H1 (cell line): ENCODE measurements around the gene PLCB4. TPM values are rescaled to one million over a fixed set of nuclear protein-coding genes. Genes with fewer than 3 reads are reported as not detected.

ENCODE experiments used
- CTCF ChIA-PET: fragments of 300-600 bp; sonication (Branson Sonifier 250); formaldehyde crosslinking; loops from one replicate; lab custom pipeline; 2021; ENCODE audit not compliant: partially characterized antibody; lab: Charles Lee
- POLR2A ChIA-PET: fragments of 300-600 bp; sonication (Branson Sonifier 250); formaldehyde crosslinking; loops from one replicate; lab custom pipeline; 2021; ENCODE audit warnings: inconsistent platforms; ENCODE audit not compliant: partially characterized antibody; lab: Charles Lee
- DNase-seq, 2 experiments: peaks; one replicate each; pipeline versions ENCODE4 v3.0.0 to v3.0.0-alpha.2; 2010 to 2022; ENCODE audit warnings: low spot score in 2 of 2, low read depth in 1 of 2, mixed read lengths in 1 of 2
- FAIRE-seq: peaks from 2 replicates; lab custom pipeline; 2011; peaks lifted over from hg19 to GRCh38; lab: Jason Lieb, UNC
- H2AFZ ChIP-seq: 2 replicates; pipeline ENCODE4 v1.8.1; 2012; ENCODE audit warnings: low read length, inconsistent platforms
- H2AK5ac ChIP-seq: 2 replicates; pipeline ENCODE4 v1.6.1; 2013; ENCODE audit warnings: low read depth, low read length
- H2BK120ac ChIP-seq: replicated peaks from 2 replicates; pipeline ENCODE3; 2013; ENCODE audit warnings: low read depth, low read length, inconsistent platforms
- H2BK12ac ChIP-seq: 2 replicates; pipeline ENCODE4 v1.6.1; 2013; ENCODE audit warnings: low read depth, low read length
- H2BK15ac ChIP-seq: 2 replicates; pipeline ENCODE4 v1.6.1; 2013; ENCODE audit warnings: low read length
- H2BK20ac ChIP-seq: 2 replicates; pipeline ENCODE4 v1.6.1; 2013; ENCODE audit warnings: low read length
- H2BK5ac ChIP-seq: 2 replicates; pipeline ENCODE4 v1.6.1; 2013; ENCODE audit warnings: low read depth, low read length
- H3K14ac ChIP-seq: 2 replicates; pipeline ENCODE4 v1.6.1; 2013; ENCODE audit warnings: inconsistent platforms; ENCODE audit not compliant: insufficient read length
- H3K18ac ChIP-seq: 2 replicates; pipeline ENCODE4 v1.6.1; 2013; ENCODE audit warnings: low read length; ENCODE audit errors: extremely low read depth
- H3K23ac ChIP-seq: 2 replicates; pipeline ENCODE4 v1.6.1; 2013; ENCODE audit warnings: inconsistent platforms; ENCODE audit not compliant: insufficient read length
- H3K23me2 ChIP-seq: 2 replicates; pipeline ENCODE4 v1.6.1; 2013; ENCODE audit warnings: low read depth, low read length
- H3K27ac ChIP-seq: 2 replicates; pipeline ENCODE4 v1.6.1; 2011; ENCODE audit warnings: low read depth, low read length, inconsistent platforms
- H3K27me3 ChIP-seq, 4 experiments: replicated peaks in 1 of 4; 1 replicate in 1 of 4; 2 replicates in 3 of 4; pipeline versions ENCODE4 v1.6.1 to v1.8.1; 2011 to 2013; ENCODE audit warnings: low read length in 3 of 4, mild to moderate bottlenecking in 3 of 4, inconsistent platforms in 2 of 4, mixed read lengths in 2 of 4, moderate library complexity in 1 of 4; ENCODE audit not compliant: control insufficient read depth in 3 of 4, insufficient read depth in 3 of 4; ENCODE audit errors: extremely low read depth in 1 of 4
- H3K36me3 ChIP-seq, 4 experiments: 2 replicates each; pipeline versions ENCODE4 v1.6.1 to v1.8.1; 2011 to 2013; ENCODE audit warnings: mild to moderate bottlenecking in 4 of 4, low read length in 3 of 4, moderate library complexity in 2 of 4, control low read depth in 1 of 4, inconsistent platforms in 1 of 4; ENCODE audit not compliant: insufficient read depth in 4 of 4, control insufficient read depth in 2 of 4
- H3K4ac ChIP-seq: replicated peaks from 2 replicates; pipeline ENCODE3; 2013; ENCODE audit warnings: low read length, low read depth, mixed read lengths, inconsistent platforms; ENCODE audit not compliant: insufficient read length
- H3K4me1 ChIP-seq, 4 experiments: replicated peaks in 1 of 4; 1 replicate in 1 of 4; 2 replicates in 3 of 4; pipeline versions ENCODE4 v1.6.1 to v1.8.1; 2011 to 2013; ENCODE audit warnings: low read length in 3 of 4, inconsistent platforms in 2 of 4, mixed read lengths in 1 of 4; ENCODE audit not compliant: insufficient read depth in 4 of 4, control insufficient read depth in 3 of 4
- H3K4me2 ChIP-seq, 2 experiments: 2 replicates each; pipeline versions ENCODE4 v1.6.1 to v1.8.1; 2011 to 2013; ENCODE audit warnings: low read depth in 2 of 2, low read length in 2 of 2, control low read depth in 1 of 2, inconsistent platforms in 1 of 2, mild to moderate bottlenecking in 1 of 2; ENCODE audit not compliant: insufficient read depth in 1 of 2
- H3K4me3 ChIP-seq, 4 experiments: fragments of 200-600, 300-600 bp in 1 of 4; sonication (generic), shearing (Covaris generic), sonication (Bioruptor Twin) in 1 of 4; 2 replicates each; pipeline versions ENCODE4 v1.5.1 to v1.8.1; 2011 to 2016; ENCODE audit warnings: low read length in 4 of 4, low read depth in 3 of 4, control low read depth in 2 of 4, inconsistent platforms in 2 of 4, mild to moderate bottlenecking in 2 of 4, mixed read lengths in 1 of 4, moderate library complexity in 1 of 4; ENCODE audit not compliant: insufficient read depth in 2 of 4; ENCODE audit errors: extremely low read depth in 1 of 4
- H3K56ac ChIP-seq: replicated peaks from 2 replicates; pipeline ENCODE3; 2013; ENCODE audit warnings: low read depth, mild to moderate bottlenecking, mixed read lengths, low read length, inconsistent platforms; ENCODE audit not compliant: insufficient read length
- H3K79me1 ChIP-seq: 2 replicates; pipeline ENCODE4 v1.6.1; 2013; ENCODE audit warnings: low read depth, low read length, control low read depth
- H3K79me2 ChIP-seq, 2 experiments: 2 replicates each; pipeline versions ENCODE4 v1.6.1 to v1.8.1; 2012 to 2013; ENCODE audit warnings: low read length in 2 of 2, mild to moderate bottlenecking in 2 of 2, inconsistent platforms in 1 of 2; ENCODE audit not compliant: insufficient read depth in 2 of 2, control insufficient read depth in 1 of 2
- H3K9ac ChIP-seq, 4 experiments: replicated peaks in 1 of 4; 1 replicate in 1 of 4; 2 replicates in 3 of 4; pipeline versions ENCODE4 v1.6.1 to v1.8.1; 2011 to 2013; ENCODE audit warnings: low read depth in 3 of 4, low read length in 3 of 4, control low read depth in 2 of 4, mild to moderate bottlenecking in 2 of 4, moderate library complexity in 2 of 4, inconsistent platforms in 1 of 4; ENCODE audit errors: extremely low read depth in 1 of 4
- H3K9me3 ChIP-seq, 2 experiments: 2 replicates each; pipeline versions ENCODE4 v1.6.1 to v1.8.1; 2012 to 2013; ENCODE audit warnings: mild to moderate bottlenecking in 2 of 2, moderate library complexity in 2 of 2, control low read depth in 1 of 2, inconsistent platforms in 1 of 2, low read depth in 1 of 2, low read length in 1 of 2, mixed read lengths in 1 of 2; ENCODE audit not compliant: insufficient read depth in 2 of 2
- H4K20me1 ChIP-seq, 2 experiments: replicated peaks in 1 of 2; 2 replicates each; pipeline versions ENCODE3 to v1.8.1; 2011 to 2013; ENCODE audit warnings: inconsistent platforms in 2 of 2, low read length in 2 of 2, mild to moderate bottlenecking in 1 of 2; ENCODE audit not compliant: insufficient read depth in 2 of 2, control insufficient read depth in 1 of 2
- H4K5ac ChIP-seq: 2 replicates; pipeline ENCODE4 v1.6.1; 2013; ENCODE audit warnings: low read length, low read depth, mixed read lengths, inconsistent platforms; ENCODE audit not compliant: insufficient read length
- H4K8ac ChIP-seq: 2 replicates; pipeline ENCODE4 v1.8.0; 2013; ENCODE audit warnings: mild to moderate bottlenecking, moderate library complexity, low read length, inconsistent platforms; ENCODE audit not compliant: insufficient read depth; ENCODE audit errors: extremely low read depth
- H4K91ac ChIP-seq: replicated peaks from 2 replicates; pipeline ENCODE3; 2013; ENCODE audit warnings: low read length, mixed read lengths, inconsistent platforms; ENCODE audit not compliant: insufficient read length
- BACH1 ChIP-seq: IDR thresholded peaks from 2 replicates; pipeline ENCODE4 v1.6.1; 2012; ENCODE audit warnings: low read length, improper control_type of control experiment
- EZH2 ChIP-seq: fragments of 200-600 bp; sonication (generic); IDR thresholded peaks from 2 replicates; pipeline ENCODE4 v1.7.1; 2012; ENCODE audit warnings: low read depth, mild to moderate bottlenecking, moderate library complexity, low read length, inconsistent platforms; ENCODE audit not compliant: severe bottlenecking
- MAFK ChIP-seq: IDR thresholded peaks from 2 replicates; pipeline ENCODE4 v1.6.1; 2012; ENCODE audit warnings: low read depth, mild to moderate bottlenecking, improper control_type of control experiment, low read length
- NRF1 ChIP-seq: IDR thresholded peaks from 2 replicates; pipeline ENCODE4 v1.6.1; 2011; ENCODE audit warnings: mild to moderate bottlenecking, low read depth, low read length, improper control_type of control experiment
- SP1 ChIP-seq: IDR thresholded peaks from 2 replicates; pipeline ENCODE4 v1.6.1; 2011; ENCODE audit warnings: low read depth, low read length
- WGBS, 2 experiments: shearing (Covaris generic) in 1 of 2; methylation state at CpG; one replicate each; pipeline versions ENCODE4 v1.1.6 to v1.1.7; 2013 to 2015; ENCODE audit warnings: low lambda C conversion rate in 2 of 2, mixed read lengths in 2 of 2, inconsistent platforms in 1 of 2, low coverage in 1 of 2, missing lambda C conversion rate in 1 of 2; ENCODE audit not compliant: insufficient replicate concordance in 2 of 2, insufficient coverage in 1 of 2, insufficient read length in 1 of 2; ENCODE audit errors: extremely low coverage in 1 of 2, missing lambda C conversion rate in 1 of 2; 5-methylcytosine and 5-hydroxymethylcytosine counted together
- polyA plus RNA-seq, 7 experiments: library from polyadenylated mRNA; depleted of rRNA in 3 of 7; stranded (reverse) in 5 of 7; unstranded in 2 of 7; fragments of >200 nt in 5 of 7; fragments of 200-250 nt in 2 of 7; gene quantifications; 1 replicate in 5 of 7; 2 replicates in 1 of 7; 4 replicates in 1 of 7; pipeline versions ENCODE4 v1.2.1 to v1.2.3, GENCODE V29; 2011 to 2013; ENCODE audit warnings: missing spikeins in 2 of 7, mixed read lengths in 2 of 7
- total RNA-seq: library from RNA; stranded (reverse); fragmentation: NEBNext Ultra II Directional; extraction: Animal tissue kit (Norgen Biotek cat#: 25700); gene quantifications from 2 replicates; pipeline ENCODE4 v1.2.1, GENCODE V29; 2021
- TF ChIP-seq, protein P1 (sequence below): IDR thresholded peaks from 2 replicates; pipeline ENCODE4 v1.6.1; 2012; ENCODE audit warnings: inconsistent platforms

PLCB4 gene
- total and polyA plus RNA-seq, 2 of the 8 experiments (the other 6 are each of a cell fraction or from before 2014, with no cell fraction given) = 3.2 to 14.1 TPM

- Histone ChIP-seq H3K23ac (no peak overlapping the region), H2BK12ac (no peak overlapping the region), H3K79me2 (no peaks in the 10 kb centered on the region), H3K14ac (no peak overlapping the region), H2BK15ac (no peak overlapping the region), H3K27me3 (no peaks in the 10 kb centered on the region), H4K91ac (no peak overlapping the region), H4K8ac (no peak overlapping the region), H3K4me2 (0 out of 4 replicates have a peak overlapping the region, but pooled peaks of 1 of the 2 experiments have one; percentile 18), H2BK20ac (no peak overlapping the region), H4K20me1 (peaks cover 0 to 1% of the 10 kb centered on the region in 2 experiments), H3K36me3 (no peaks in the 10 kb centered on the region), H2BK120ac (no peak overlapping the region), H3K79me1 (no peaks in the 10 kb centered on the region), H3K4ac (no peak overlapping the region), H3K18ac (no peak overlapping the region), H2AFZ (no peak overlapping the region), H3K4me3 (no peak overlapping the region), H3K4me1 (peaks cover 3 to 7% (median 7%) of the 10 kb centered on the region in 4 experiments; a peak in 6 of 7 replicates), H3K23me2 (no peaks in the 10 kb centered on the region), H3K9me3 (no peaks in the 10 kb centered on the region), H3K56ac (no peak overlapping the region), H3K27ac (0 out of 2 replicates have a peak overlapping the region, but pooled peaks have one; percentile 3), H2AK5ac (0 out of 2 replicates have a peak overlapping the region, but pooled peaks have one; percentile 3), H2BK5ac (0 out of 2 replicates have a peak overlapping the region, but pooled peaks have one; percentile 7), H4K5ac (no peak overlapping the region), H3K9ac (no peak overlapping the region)
- FAIRE-seq (no peak), DNase-seq (no peak)
- CTCF ChIA-PET = interaction anchor here (0.7 to 1.5 kb wide), 6 partner anchors 8 to 227 kb away, joined by 3 to 8 read pairs (median 4); no protein-coding TSS in a partner anchor
- 86% methylated on average over 6 of the region's 6 CpGs; no CpG with 5 or more reads in 1 of the 2 experiments for WGBS, 2 experiments
- TF ChIP-seq MAFK = no peak
- TF ChIP-seq NRF1 = no peak
- TF ChIP-seq, protein P1, sequence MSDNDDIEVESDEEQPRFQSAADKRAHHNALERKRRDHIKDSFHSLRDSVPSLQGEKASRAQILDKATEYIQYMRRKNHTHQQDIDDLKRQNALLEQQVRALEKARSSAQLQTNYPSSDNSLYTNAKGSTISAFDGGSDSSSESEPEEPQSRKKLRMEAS = no peak
- TF ChIP-seq EZH2 = no peak
- TF ChIP-seq SP1 = no peak
- TF ChIP-seq BACH1 = no peak
- POLR2A ChIA-PET = no interaction called here
Measured at GRCh38 chr20:9220874-9221547, 152.1 kb downstream of the PLCB4 start.
